ENCODE measurements around the gene MRFAP1L1.

- TF ChIP-seq EZH2 (optimal IDR thresholded peaks at IDR 0.05; ENCODE audit: low read depth, low read length) (no peak), CTCF (IDR thresholded peaks at IDR 0.05; ENCODE audit: low read length) (no peak; the same call in 1 of the 2 replicates), EZH2phosphoT487 (IDR thresholded peaks at IDR 0.05; ENCODE audit: low read length) (no peak)
These were observed at the start of gene MRFAP1L1 for GRCh38 chr4:6709230-6710114.
